Measurements from ENCODE around the gene NUDCD2.

GRCh38 chr5:163447875-163448274 lies 12.0 kb downstream of the NUDCD2 start:
- TF ChIP-seq CTCF (IDR thresholded peaks at IDR 0.05) = no peak
- TF ChIP-seq EZH2phosphoT487 (IDR thresholded peaks at IDR 0.05) = no peak
